HCT116 (cell line): ENCODE results near the gene ABHD16B. TPM values are rescaled to one million over a fixed set of nuclear protein-coding genes. Genes with fewer than 3 reads are reported as not detected.

Experiments used
- ATAC-seq: fragments of 200-7000 bp; cut with Tn5 transposase; 2 replicates; pipeline ENCODE4 v1.9.1; 2020; ENCODE audit warnings: mild to moderate bottlenecking, moderate library complexity
- BruUV-seq: library from RNA; stranded (reverse); fragments of 400-500 nt; replicated peaks from 2 replicates; lab custom pipeline; 2021; lab: Mats Ljungman, UMichigan
- CTCF ChIA-PET: fragments of 300-600 bp; sonication (Branson Sonifier 250); formaldehyde crosslinking; loops from one replicate; lab custom pipeline; 2021; ENCODE audit warnings: antibody characterized with exemption; lab: Charles Lee
- POLR2A ChIA-PET: fragments of 300-600, 350-600 bp; sonication (Branson Sonifier 250); formaldehyde crosslinking; loops from one replicate; lab custom pipeline; 2021; ENCODE audit warnings: antibody characterized with exemption; lab: Charles Lee
- RAD21 ChIA-PET, 2 experiments: fragments of 300-600 bp; sonication (Branson Sonifier 250); formaldehyde crosslinking; loops; one replicate each; lab custom pipeline; 2023; ENCODE audit warnings: low total read pairs in 2 of 2; ENCODE audit not compliant: uncharacterized antibody in 2 of 2, unreplicated experiment in 2 of 2, low non-redundant PET in 1 of 2; lab: Charles Lee
- DNase-seq: peaks from one replicate; pipeline ENCODE4 v3.0.0-alpha.2; 2010; ENCODE audit warnings: low read depth, low spot score
- H2AFZ ChIP-seq: fragments of 200-600 bp; shearing (Covaris generic), sonication (generic); 2 replicates; pipeline ENCODE4 v1.6.1; 2017; ENCODE audit warnings: low read depth, mixed run types, mixed read lengths, antibody characterized with exemption, low read length; ENCODE audit not compliant: poor library complexity, severe bottlenecking
- H3K27ac ChIP-seq: 2 replicates; pipeline ENCODE4 v1.5.1; 2012; ENCODE audit warnings: low read depth, low read length
- H3K27me3 ChIP-seq: fragments of 200-600 bp; sonication (generic); 2 replicates; pipeline ENCODE4 v1.6.1; 2016; ENCODE audit warnings: mixed run types, low read length, mixed read lengths; ENCODE audit not compliant: insufficient read depth
- H3K36me3 ChIP-seq, 2 experiments: fragments of 200-500 bp in 1 of 2; fragments of 200-600 bp in 1 of 2; sonication (Bioruptor generic) in 1 of 2; sonication (generic) in 1 of 2; 2 replicates each; pipeline versions ENCODE4 v1.5.1 to v1.6.1; 2014 to 2016; ENCODE audit warnings: low read length in 2 of 2, inconsistent platforms in 1 of 2, mixed read lengths in 1 of 2, mixed run types in 1 of 2; ENCODE audit not compliant: insufficient read depth in 2 of 2, control insufficient read depth in 1 of 2
- H3K4me1 ChIP-seq, 2 experiments: fragments of 200-600 bp in 1 of 2; sonication (generic) in 1 of 2; 2 replicates each; pipeline versions ENCODE4 v1.5.1 to v1.6.1; 2012 to 2017; ENCODE audit warnings: low read length in 2 of 2, inconsistent platforms in 1 of 2, mild to moderate bottlenecking in 1 of 2, mixed read lengths in 1 of 2, mixed run types in 1 of 2, moderate library complexity in 1 of 2; ENCODE audit not compliant: insufficient read depth in 2 of 2, control insufficient read depth in 1 of 2
- H3K4me2 ChIP-seq: fragments of 200-600 bp; sonication (generic); 2 replicates; pipeline ENCODE4 v1.6.1; 2017; ENCODE audit warnings: mixed run types, low read length, mixed read lengths
- H3K4me3 ChIP-seq, 2 experiments: fragments of 200-600 bp in 1 of 2; sonication (generic) in 1 of 2; replicated peaks in 1 of 2; 2 replicates each; pipeline ENCODE4 v1.5.1; 2011 to 2016; ENCODE audit warnings: low read length in 2 of 2, control low read depth in 1 of 2, low read depth in 1 of 2, mild to moderate bottlenecking in 1 of 2, mixed read lengths in 1 of 2, mixed run types in 1 of 2
- H3K79me2 ChIP-seq: fragments of 200-600 bp; sonication (generic); 2 replicates; pipeline ENCODE4 v1.6.1; 2017; ENCODE audit warnings: mild to moderate bottlenecking, mixed run types, low read length, moderate library complexity, mixed read lengths; ENCODE audit not compliant: insufficient read depth
- H3K9ac ChIP-seq: fragments of 200-600 bp; sonication (generic); 2 replicates; pipeline ENCODE4 v1.6.1; 2016; ENCODE audit warnings: low read length, mixed read lengths
- H3K9me2 ChIP-seq: fragments of 200-600 bp; sonication (generic), shearing (Covaris generic); 2 replicates; pipeline ENCODE4 v1.6.1; 2017; ENCODE audit warnings: mixed run types, mild to moderate bottlenecking, moderate library complexity; ENCODE audit not compliant: insufficient read depth
- H3K9me3 ChIP-seq, 2 experiments: fragments of 200-500 bp in 1 of 2; fragments of 200-600 bp in 1 of 2; sonication (Bioruptor generic) in 1 of 2; sonication (generic) in 1 of 2; 2 replicates each; pipeline ENCODE4 v1.6.1; 2014 to 2017; ENCODE audit warnings: low read length in 2 of 2, mixed read lengths in 2 of 2, inconsistent platforms in 1 of 2, low read depth in 1 of 2, mild to moderate bottlenecking in 1 of 2, mixed run types in 1 of 2, moderate library complexity in 1 of 2; ENCODE audit not compliant: control insufficient read depth in 1 of 2, insufficient read depth in 1 of 2
- H4K20me1 ChIP-seq: fragments of 200-600 bp; sonication (generic), shearing (Covaris generic); 2 replicates; pipeline ENCODE4 v1.6.1; 2017; ENCODE audit warnings: mixed run types, mild to moderate bottlenecking, moderate library complexity; ENCODE audit not compliant: insufficient read depth
- ATF3 ChIP-seq: IDR thresholded peaks from 2 replicates; pipeline ENCODE4 v1.6.1; 2012
- CBX3 ChIP-seq: IDR thresholded peaks from 2 replicates; pipeline ENCODE4 v1.6.1; 2012; ENCODE audit warnings: low read depth
- CEBPB ChIP-seq: IDR thresholded peaks from 2 replicates; pipeline ENCODE4 v1.6.1; 2012; ENCODE audit warnings: low read depth
- CTCF ChIP-seq, 3 experiments: fragments of 200-600 bp in 1 of 3; sonication (generic) in 1 of 3; IDR thresholded peaks in 2 of 3; conservative IDR thresholded peaks in 1 of 3; 2 replicates each; pipeline ENCODE4 v1.5.1; 2012 to 2017; ENCODE audit warnings: low read depth in 2 of 3, low read length in 2 of 3, antibody characterized with exemption in 1 of 3, borderline replicate concordance in 1 of 3, control low read depth in 1 of 3, mild to moderate bottlenecking in 1 of 3, mixed read lengths in 1 of 3, mixed run types in 1 of 3, moderate library complexity in 1 of 3; ENCODE audit not compliant: insufficient read depth in 1 of 3
- ELF1 ChIP-seq: IDR thresholded peaks from 2 replicates; pipeline ENCODE4 v1.6.1; 2012; ENCODE audit warnings: low read depth, borderline replicate concordance
- POLR2AphosphoS5 ChIP-seq: IDR thresholded peaks from 2 replicates; pipeline ENCODE4 v1.6.1; 2011; ENCODE audit warnings: mild to moderate bottlenecking, low read depth, low read length, moderate library complexity
- RAD21 ChIP-seq: IDR thresholded peaks from 2 replicates; pipeline ENCODE4 v1.6.1; 2012; ENCODE audit warnings: low read depth, mild to moderate bottlenecking
- SP1 ChIP-seq: IDR thresholded peaks from 2 replicates; pipeline ENCODE4 v1.6.1; 2012; ENCODE audit warnings: low read depth
- SRF ChIP-seq: IDR thresholded peaks from 2 replicates; pipeline ENCODE4 v1.6.1; 2012; ENCODE audit warnings: low read depth
- YY1 ChIP-seq: IDR thresholded peaks from 2 replicates; pipeline ENCODE4 v1.6.1; 2011; ENCODE audit warnings: low read length, low read depth, moderate library complexity, mild to moderate bottlenecking; ENCODE audit not compliant: insufficient replicate concordance; ENCODE audit errors: extremely low read depth
- ZBTB33 ChIP-seq: IDR thresholded peaks from 2 replicates; pipeline ENCODE4 v1.6.1; 2011; ENCODE audit warnings: mild to moderate bottlenecking, low read length, moderate library complexity; ENCODE audit not compliant: insufficient replicate concordance; ENCODE audit errors: extremely low read depth
- ZFX ChIP-seq: fragments of 450-650 bp; IDR thresholded peaks from 2 replicates; pipeline ENCODE4 v1.6.1; 2017
- ZNF274 ChIP-seq: fragments of 200-500 bp; sonication (Bioruptor generic); IDR thresholded peaks from 2 replicates; pipeline ENCODE4 v1.6.1; 2014; ENCODE audit warnings: mild to moderate bottlenecking, low read depth, low read length, inconsistent platforms
- intact Hi-C: fragments of 100-400 bp; cut with micrococcal nuclease; formaldehyde crosslinking; loops from 2 replicates; pipeline ENCODE4 v1.10.0; 2022
- total RNA-seq: library from RNA; stranded (reverse); gene quantifications from one replicate; pipeline ENCODE4 v1.2.1, GENCODE V29; 2021; ENCODE audit not compliant: unreplicated experiment
- TF ChIP-seq, protein P1 (sequence below): IDR thresholded peaks from 2 replicates; pipeline ENCODE4 v1.6.1; 2012

The ABHD16B gene
- total RNA-seq, 1 experiment from 2014 or later, result not detected

GRCh38 chr20:63831993-63832686, 29.2 kb upstream of the ABHD16B start:
- ChIA-PET CTCF (no interaction called here), RAD21 (no interaction called here)
- Histone ChIP-seq H3K27ac (peak overlapping the region; percentile 51; the same call in 1 of the 2 replicates), H2AFZ (no peak overlapping the region), H3K9ac (peak overlapping the region; percentile 45), H3K36me3 (no peaks in the 10 kb centered on the region), H3K4me2 (peak overlapping the region; percentile 88), H4K20me1 (no peaks in the 10 kb centered on the region), H3K4me1 (peaks cover 19 to 42% of the 10 kb centered on the region in 2 experiments), H3K4me3 (peak overlapping the region; percentile 38 to 59), H3K27me3 (no peaks in the 10 kb centered on the region), H3K9me2 (no peaks in the 10 kb centered on the region), H3K79me2 (0 out of 2 replicates have a peak, but pooled peaks cover 3% of the 10 kb centered on the region)
- TF ChIP-seq ZFX (peak; percentile 62; the same call in 1 of the 2 replicates), POLR2AphosphoS5 (peak; percentile 13; the same call in 1 of the 2 replicates), ELF1 (no peak), SP1 (no peak), ZNF274 (no peak)
- TF ChIP-seq, all 23 proteins: peak for 2
- no peaks in the 10 kb centered on the region for H3K9me3 ChIP-seq
- no TSS peak for BruUV-seq
- peak; percentile 4 for DNase-seq
- intact Hi-C loops, result no loop called here
- ATAC-seq, result peak; percentile 57
- POLR2A ChIA-PET, result no interaction called here

DNA sequence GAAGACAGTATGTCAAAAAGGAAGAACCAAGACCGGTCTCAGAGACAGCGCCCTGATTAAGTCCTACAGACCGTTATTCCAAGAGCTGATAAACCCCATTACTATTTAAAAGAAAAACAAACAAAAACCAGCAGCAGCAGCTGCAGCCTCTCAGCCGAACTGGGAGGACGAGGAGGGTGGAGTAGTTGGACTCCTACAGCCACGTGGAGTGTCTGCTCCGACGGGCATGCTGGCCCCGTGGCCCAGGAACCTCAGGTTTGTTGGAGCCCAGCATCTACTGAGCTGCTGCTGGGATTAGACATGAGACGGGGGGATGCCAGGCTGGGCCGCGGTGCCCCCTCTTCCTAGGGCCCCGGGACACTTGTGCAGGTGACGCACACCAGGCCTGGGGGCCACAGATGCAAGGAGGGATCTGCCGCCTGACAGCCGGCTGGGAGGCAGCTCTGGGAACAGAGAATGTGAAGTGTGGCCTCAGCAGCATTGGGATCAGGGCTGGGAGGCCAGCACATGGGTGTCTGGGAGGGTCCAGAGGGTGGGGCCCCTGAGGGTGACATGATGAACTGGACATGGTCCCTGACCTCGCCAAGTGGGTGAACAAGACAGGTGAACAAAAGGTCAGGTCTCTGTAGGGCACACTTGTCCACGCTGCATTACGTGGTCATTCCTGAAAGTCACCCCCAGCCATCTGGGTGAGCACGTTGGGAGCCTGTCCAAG, 27.4 kb upstream of the ABHD16B start:
- H3K4me1 ChIP-seq, result peaks cover 19 to 42% of the 10 kb centered on the region in 2 experiments
- DNase-seq, result no peak
- no peaks in the 10 kb centered on the region for H4K20me1 ChIP-seq
- BruUV-seq, result no TSS peak
- peak overlapping the region; percentile 61; the same call in 1 of the 2 replicates for H3K27ac ChIP-seq
- peak overlapping the region; percentile 52 for H3K4me2 ChIP-seq
- ChIA-PET POLR2A (no interaction called here), CTCF (no interaction called here), RAD21 (no interaction called here)
- intact Hi-C loops, result no loop called here
- no peaks in the 10 kb centered on the region for H3K9me3 ChIP-seq
- no peaks in the 10 kb centered on the region for H3K36me3 ChIP-seq
- H3K4me3 ChIP-seq, result no peak overlapping the region
- no peak overlapping the region for H2AFZ ChIP-seq
- H3K27me3 ChIP-seq, result no peaks in the 10 kb centered on the region
- H3K79me2 ChIP-seq, result no peaks in the 10 kb centered on the region
- no peak overlapping the region for H3K9ac ChIP-seq
- ATAC-seq, result no peak
- H3K9me2 ChIP-seq, result no peaks in the 10 kb centered on the region
- TF ChIP-seq POLR2AphosphoS5 (no peak), RAD21 (no peak), ZBTB33 (no peak), CEBPB (no peak), CTCF (IDR thresholded peaks at IDR 0.05 in 2 of 3, conservative IDR thresholded peaks at IDR 0.05 in 1 of 3; ENCODE audit: borderline replicate concordance in 1 of 3, insufficient read depth in 1 of 3, low read depth in 2 of 3, low read length in 2 of 3) (no peak), SRF (no peak), ATF3 (no peak), YY1 (no peak), CBX3 (no peak)
- TF ChIP-seq, protein P1, sequence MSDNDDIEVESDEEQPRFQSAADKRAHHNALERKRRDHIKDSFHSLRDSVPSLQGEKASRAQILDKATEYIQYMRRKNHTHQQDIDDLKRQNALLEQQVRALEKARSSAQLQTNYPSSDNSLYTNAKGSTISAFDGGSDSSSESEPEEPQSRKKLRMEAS, result no peak
